ENCODE measurements around the gene PGBD5.

GRCh38 chr1:230350208-230350921 lies 75.8 kb downstream of the PGBD5 start:
- TF ChIP-seq, protein P1, sequence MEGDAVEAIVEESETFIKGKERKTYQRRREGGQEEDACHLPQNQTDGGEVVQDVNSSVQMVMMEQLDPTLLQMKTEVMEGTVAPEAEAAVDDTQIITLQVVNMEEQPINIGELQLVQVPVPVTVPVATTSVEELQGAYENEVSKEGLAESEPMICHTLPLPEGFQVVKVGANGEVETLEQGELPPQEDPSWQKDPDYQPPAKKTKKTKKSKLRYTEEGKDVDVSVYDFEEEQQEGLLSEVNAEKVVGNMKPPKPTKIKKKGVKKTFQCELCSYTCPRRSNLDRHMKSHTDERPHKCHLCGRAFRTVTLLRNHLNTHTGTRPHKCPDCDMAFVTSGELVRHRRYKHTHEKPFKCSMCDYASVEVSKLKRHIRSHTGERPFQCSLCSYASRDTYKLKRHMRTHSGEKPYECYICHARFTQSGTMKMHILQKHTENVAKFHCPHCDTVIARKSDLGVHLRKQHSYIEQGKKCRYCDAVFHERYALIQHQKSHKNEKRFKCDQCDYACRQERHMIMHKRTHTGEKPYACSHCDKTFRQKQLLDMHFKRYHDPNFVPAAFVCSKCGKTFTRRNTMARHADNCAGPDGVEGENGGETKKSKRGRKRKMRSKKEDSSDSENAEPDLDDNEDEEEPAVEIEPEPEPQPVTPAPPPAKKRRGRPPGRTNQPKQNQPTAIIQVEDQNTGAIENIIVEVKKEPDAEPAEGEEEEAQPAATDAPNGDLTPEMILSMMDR (IDR thresholded peaks at IDR 0.05), result no peak
- no peak for TF ChIP-seq ZFX (IDR thresholded peaks at IDR 0.05; ENCODE audit: borderline replicate concordance)

Measured in 22Rv1 (cell line).